Measurements from ENCODE around the gene PDP2. TPM values are rescaled to one million over a fixed set of nuclear protein-coding genes. Genes with fewer than 3 reads are reported as not detected.
A peak's percentile ranks its signal among the peaks of the same experiment; 100 is the strongest.
"Not testable (repeated sequence)": the region's sequence is repeated elsewhere in the genome, so short reads cannot be mapped to it uniquely, and the experiment has no call there.

The PDP2 gene
- total RNA-seq, 2 donors from 2014 or later, result 4.8 to 6.2 TPM

GRCh38 chr16:66933776-66934137 lies 53.4 kb downstream of the PDP2 start:
- H3K4me1 ChIP-seq (ENCODE audit: control insufficient read depth in 1 of 2, low read depth in 2 of 2), result peaks cover 15 to 41% of the 10 kb centered on the region in 2 donors
- DNase-seq (ENCODE audit: low spot score) (no peak), ATAC-seq (ENCODE audit: insufficient number of reproducible peaks, low FRiP score, low read depth) (no peak)
- H3K4me3 ChIP-seq, result peak overlapping the region; percentile 98
- H3K36me3 ChIP-seq, result peaks cover 5% of the 10 kb centered on the region
- no peak for TF ChIP-seq CTCF (IDR thresholded peaks at IDR 0.05)
- peak overlapping the region; percentile 81 to 91 for H3K27ac ChIP-seq
- no peaks in the 10 kb centered on the region for H3K27me3 ChIP-seq (replicated peaks; ENCODE audit: insufficient read depth)
- no peaks in the 10 kb centered on the region for H3K9me3 ChIP-seq

- no peaks in the 10 kb centered on the region for H3K27me3 ChIP-seq (replicated peaks; ENCODE audit: insufficient read depth)
- no peaks in the 10 kb centered on the region for H3K9me3 ChIP-seq
- peaks cover 15 to 37% of the 10 kb centered on the region in 2 donors for H3K4me1 ChIP-seq (ENCODE audit: control insufficient read depth in 1 of 2, low read depth in 2 of 2)
- ATAC-seq (ENCODE audit: insufficient number of reproducible peaks, low FRiP score, low read depth) (peak; percentile 71), DNase-seq (ENCODE audit: low spot score) (no peak)
- peaks cover 7% of the 10 kb centered on the region for H3K36me3 ChIP-seq
- H3K4me3 ChIP-seq, result peak within 1 kb of the TSS; percentile 98
- H3K27ac ChIP-seq, result peak within 1 kb of the TSS; percentile 81 to 91
- no peak for TF ChIP-seq CTCF (IDR thresholded peaks at IDR 0.05)
These were observed 54.0 kb downstream of the PDP2 start, which contains the start of gene CIAO2B for GRCh38 chr16:66934138-66934838. TSS of gene CIAO2B (minus strand) at chr16:66934402. CDS start at chr16:66934364, 38 bp downstream.

- H3K27me3 ChIP-seq (replicated peaks; ENCODE audit: insufficient read depth); H3K9me3 ChIP-seq; H3K36me3 ChIP-seq; ATAC-seq (ENCODE audit: insufficient number of reproducible peaks, low FRiP score, low read depth); DNase-seq (ENCODE audit: low spot score): not testable (repeated sequence)
- peaks cover 15 to 37% of the 10 kb centered on the region in 2 donors for H3K4me1 ChIP-seq (ENCODE audit: control insufficient read depth in 1 of 2, low read depth in 2 of 2)
- peak overlapping the region; percentile 81 to 91 for H3K27ac ChIP-seq
- peak overlapping the region; percentile 98 for H3K4me3 ChIP-seq
These were observed 54.6 kb downstream of the PDP2 start for GRCh38 chr16:66934839-66935313.

GRCh38 chr16:66935314-66936011 lies 55.1 kb downstream of the PDP2 start, which contains the start of gene CES2:
TSS of gene CES2 (plus strand) at chr16:66935516. CDS start at chr16:66935636, 120 bp downstream.
- Histone ChIP-seq H3K27ac (peak within 1 kb of the TSS; percentile 81 to 91), H3K4me3 (peak within 1 kb of the TSS; percentile 98), H3K36me3 (peaks cover 11% of the 10 kb centered on the region), H3K4me1 (ENCODE audit: control insufficient read depth in 1 of 2, low read depth in 2 of 2) (peaks cover 15 to 37% of the 10 kb centered on the region in 2 donors), H3K9me3 (no peaks in the 10 kb centered on the region), H3K27me3 (replicated peaks; ENCODE audit: insufficient read depth) (no peaks in the 10 kb centered on the region)
- ATAC-seq (ENCODE audit: insufficient number of reproducible peaks, low FRiP score, low read depth), result peak; percentile 39
- no peak for DNase-seq (ENCODE audit: low spot score)
- no peak for TF ChIP-seq CTCF (IDR thresholded peaks at IDR 0.05)

- peaks cover 15 to 37% of the 10 kb centered on the region in 2 donors for H3K4me1 ChIP-seq (ENCODE audit: control insufficient read depth in 1 of 2, low read depth in 2 of 2)
- no peaks in the 10 kb centered on the region for H3K27me3 ChIP-seq (replicated peaks; ENCODE audit: insufficient read depth)
- H3K9me3 ChIP-seq, result no peaks in the 10 kb centered on the region
- H3K27ac ChIP-seq, result no peak overlapping the region
- DNase-seq (ENCODE audit: low spot score) (no peak), ATAC-seq (ENCODE audit: insufficient number of reproducible peaks, low FRiP score, low read depth) (no peak)
- peaks cover 21% of the 10 kb centered on the region for H3K36me3 ChIP-seq
- TF ChIP-seq CTCF (IDR thresholded peaks at IDR 0.05), result no peak
- no peak overlapping the region for H3K4me3 ChIP-seq
These were observed 56.1 kb downstream of the PDP2 start for GRCh38 chr16:66936462-66936861.

Data from thoracic aorta (tissue), 2 donors.